B cell (primary cell): ENCODE measurements around the gene LRRC4C. TPM values are rescaled to one million over a fixed set of nuclear protein-coding genes. Genes with fewer than 3 reads are reported as not detected.

Experiments
- ATAC-seq: fragments of 200-7000 bp; cut with Tn5 transposase; one replicate; pipeline ENCODE4 v1.10.0; 2021; ENCODE audit warnings: low read depth, mild to moderate bottlenecking, moderate number of reproducible peaks, moderate library complexity
- CTCF ChIA-PET: fragments of 350-600 bp; sonication (Branson Sonifier 250); formaldehyde crosslinking; loops from one replicate; lab custom pipeline; 2021; ENCODE audit warnings: antibody characterized with exemption, inconsistent platforms; lab: Charles Lee
- POLR2A ChIA-PET: fragments of 350-600 bp; sonication (Branson Sonifier 250); formaldehyde crosslinking; loops from one replicate; lab custom pipeline; 2021; ENCODE audit warnings: antibody characterized with exemption; lab: Charles Lee
- DNase-seq: peaks from one replicate; pipeline ENCODE4 v3.0.0; 2013
- H2AFZ ChIP-seq: 2 replicates; pipeline ENCODE4 v1.6.1; 2012; ENCODE audit warnings: mild to moderate bottlenecking, low read depth, low read length; ENCODE audit not compliant: insufficient read depth, poor library complexity, severe bottlenecking
- H3K27ac ChIP-seq, 2 donors: 1 replicate in 1 of 2; 2 replicates in 1 of 2; pipeline ENCODE4 v1.5.1; 2012 to 2013; ENCODE audit warnings: low read length in 2 of 2, mild to moderate bottlenecking in 2 of 2, moderate library complexity in 1 of 2
- H3K27me3 ChIP-seq, 4 experiments: fragments of 200-600 bp in 1 of 4; sonication (generic) in 1 of 4; replicated peaks in 1 of 4; 1 replicate in 2 of 4; 2 replicates in 2 of 4; pipeline versions ENCODE4 v1.6.1 to v1.7.0; 2013 to 2016; ENCODE audit warnings: low read length in 3 of 4, mild to moderate bottlenecking in 2 of 4, mixed read lengths in 1 of 4, moderate library complexity in 1 of 4; ENCODE audit not compliant: insufficient read depth in 4 of 4, control insufficient read depth in 3 of 4; ENCODE audit errors: control extremely low read depth in 1 of 4
- H3K36me3 ChIP-seq, 2 experiments: replicated peaks in 1 of 2; 1 replicate in 1 of 2; 2 replicates in 1 of 2; pipeline versions ENCODE4 v1.6.1 to v1.7.1; 2013; ENCODE audit warnings: low read length in 1 of 2; ENCODE audit not compliant: insufficient read depth in 2 of 2, control insufficient read depth in 1 of 2; ENCODE audit errors: control extremely low read depth in 1 of 2, extremely low read depth in 1 of 2
- H3K4me1 ChIP-seq, 2 donors: fragments of 200-600 bp in 1 of 2; sonication (generic) in 1 of 2; 1 replicate in 1 of 2; 2 replicates in 1 of 2; pipeline versions ENCODE4 v1.5.1 to v1.6.1; 2013 to 2017; ENCODE audit warnings: low read length in 2 of 2; ENCODE audit not compliant: control insufficient read depth in 2 of 2, insufficient read depth in 2 of 2
- H3K4me2 ChIP-seq: replicated peaks from 2 replicates; pipeline ENCODE3; 2012; ENCODE audit warnings: mild to moderate bottlenecking, low read depth, low read length; ENCODE audit not compliant: poor library complexity, severe bottlenecking
- H3K4me3 ChIP-seq, 5 experiments: fragments of 200-600 bp in 1 of 5; sonication (generic) in 1 of 5; 1 replicate in 3 of 5; 2 replicates in 2 of 5; pipeline versions ENCODE4 v1.5.1 to v1.7.0; 2011 to 2016; ENCODE audit warnings: low read length in 4 of 5, mild to moderate bottlenecking in 4 of 5, low read depth in 2 of 5, control low read depth in 1 of 5, moderate library complexity in 1 of 5; ENCODE audit not compliant: insufficient read depth in 1 of 5; ENCODE audit errors: control extremely low read depth in 1 of 5, extremely low read depth in 1 of 5
- H3K79me2 ChIP-seq: fragments of 200-600 bp; sonication (generic); one replicate; pipeline ENCODE4 v1.6.0; 2016; ENCODE audit warnings: low read length; ENCODE audit not compliant: control insufficient read depth, insufficient read depth
- H3K9ac ChIP-seq: fragments of 200-600 bp; sonication (generic); 2 replicates; pipeline ENCODE4 v1.6.1; 2017; ENCODE audit warnings: mild to moderate bottlenecking, low read length, moderate library complexity
- H3K9me3 ChIP-seq, 3 donors: one replicate each; pipeline versions ENCODE4 v1.6.1 to v1.7.1; 2013; ENCODE audit warnings: low read length in 2 of 3; ENCODE audit not compliant: control insufficient read depth in 2 of 3, insufficient read depth in 1 of 3; ENCODE audit errors: control extremely low read depth in 1 of 3
- H4K20me1 ChIP-seq: 2 replicates; pipeline ENCODE4 v1.6.0; 2012; ENCODE audit warnings: mild to moderate bottlenecking, low read length; ENCODE audit not compliant: insufficient read depth, control insufficient read depth, poor library complexity, severe bottlenecking
- H3K27ac Mint-ChIP-seq: one replicate; pipeline ENCODE4 v1.8.0; 2021; ENCODE audit warnings: mixed read lengths
- H3K27me3 Mint-ChIP-seq: one replicate; pipeline ENCODE4 v1.8.0; 2021; ENCODE audit warnings: mixed read lengths
- H3K4me1 Mint-ChIP-seq: one replicate; pipeline ENCODE4 v1.8.0; 2021; ENCODE audit warnings: mixed read lengths
- H3K4me3 Mint-ChIP-seq: one replicate; pipeline ENCODE4 v1.8.0; 2021; ENCODE audit warnings: mixed read lengths
- H3K9me3 Mint-ChIP-seq: one replicate; pipeline ENCODE4 v1.8.0; 2022; ENCODE audit warnings: mixed read lengths; ENCODE audit not compliant: insufficient read depth
- EZH2 ChIP-seq: IDR thresholded peaks from 2 replicates; pipeline ENCODE4 v1.6.1; 2012; ENCODE audit warnings: borderline replicate concordance, low read depth, mild to moderate bottlenecking, moderate library complexity, low read length; ENCODE audit not compliant: insufficient read depth, poor library complexity, severe bottlenecking
- WGBS: methylation state at CpG from one replicate; pipeline ENCODE4 v1.1.5; 2013; ENCODE audit warnings: missing lambda C conversion rate; ENCODE audit not compliant: insufficient coverage; 5-methylcytosine and 5-hydroxymethylcytosine counted together
- intact Hi-C: fragments of 100-400 bp; cut with micrococcal nuclease; formaldehyde crosslinking; loops from one replicate; pipeline ENCODE4 v1.10.0; 2022
- polyA plus RNA-seq: library from polyadenylated mRNA; depleted of rRNA; stranded (reverse); fragments of >200 nt; gene quantifications from 2 replicates; pipeline ENCODE4 v1.2.3, GENCODE V29; 2012
- total RNA-seq, 2 donors: library from RNA; stranded (reverse); fragments of 120-200 nt in 1 of 2; gene quantifications; 1 replicate in 1 of 2; 2 replicates in 1 of 2; pipeline versions ENCODE4 v1.2.3 to v1.2.4, GENCODE V29; 2013 to 2022
- TF ChIP-seq, protein P1 (sequence below): fragments of 200-600 bp; IDR thresholded peaks from one replicate; pipeline ENCODE4 v1.8.0; 2022; ENCODE audit warnings: antibody characterized with exemption, mild to moderate bottlenecking

LRRC4C gene
- total and polyA plus RNA-seq, 2 donors (not counting 1 experiment from before 2014, with no cell fraction given): 0.57 TPM; not detected in 1

DNA sequence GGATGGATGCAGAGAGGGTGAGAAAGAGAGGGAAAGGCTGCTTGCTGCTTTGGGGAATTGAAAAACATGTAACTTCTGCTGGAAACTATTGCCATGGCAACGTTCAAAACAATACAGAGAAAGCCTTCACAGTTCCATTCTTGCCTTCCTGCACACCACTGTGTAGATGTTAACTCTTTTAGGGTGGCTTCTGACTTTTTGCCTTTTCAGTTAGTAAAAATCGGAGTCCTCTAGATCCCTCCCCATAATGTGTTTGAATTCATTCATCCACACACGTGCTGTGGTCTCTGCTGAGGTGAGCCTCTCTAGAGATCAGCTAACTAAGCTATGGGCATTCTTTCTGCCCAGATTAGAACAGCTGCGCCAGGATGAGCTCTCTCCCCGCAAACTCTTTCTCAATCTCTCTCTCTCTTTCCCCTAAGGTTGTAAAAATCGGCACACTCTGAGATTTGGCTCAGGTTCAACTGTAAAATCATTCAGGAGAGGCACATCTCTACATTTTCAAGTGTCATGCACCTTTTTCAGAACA is 1178.3 kb downstream of the LRRC4C start:
- Histone ChIP-seq H2AFZ (no peak overlapping the region), H3K27ac (no peak overlapping the region), H4K20me1 (no peaks in the 10 kb centered on the region), H3K79me2 (no peaks in the 10 kb centered on the region), H3K9ac (no peak overlapping the region), H3K4me2 (no peak overlapping the region), H3K4me1 (no peaks in the 10 kb centered on the region), H3K4me3 (no peak overlapping the region), H3K36me3 (no peaks in the 10 kb centered on the region), H3K27me3 (no peaks in the 10 kb centered on the region), H3K9me3 (no peaks in the 10 kb centered on the region)
- intact Hi-C loops: no loop called here
- TF ChIP-seq, protein P1, sequence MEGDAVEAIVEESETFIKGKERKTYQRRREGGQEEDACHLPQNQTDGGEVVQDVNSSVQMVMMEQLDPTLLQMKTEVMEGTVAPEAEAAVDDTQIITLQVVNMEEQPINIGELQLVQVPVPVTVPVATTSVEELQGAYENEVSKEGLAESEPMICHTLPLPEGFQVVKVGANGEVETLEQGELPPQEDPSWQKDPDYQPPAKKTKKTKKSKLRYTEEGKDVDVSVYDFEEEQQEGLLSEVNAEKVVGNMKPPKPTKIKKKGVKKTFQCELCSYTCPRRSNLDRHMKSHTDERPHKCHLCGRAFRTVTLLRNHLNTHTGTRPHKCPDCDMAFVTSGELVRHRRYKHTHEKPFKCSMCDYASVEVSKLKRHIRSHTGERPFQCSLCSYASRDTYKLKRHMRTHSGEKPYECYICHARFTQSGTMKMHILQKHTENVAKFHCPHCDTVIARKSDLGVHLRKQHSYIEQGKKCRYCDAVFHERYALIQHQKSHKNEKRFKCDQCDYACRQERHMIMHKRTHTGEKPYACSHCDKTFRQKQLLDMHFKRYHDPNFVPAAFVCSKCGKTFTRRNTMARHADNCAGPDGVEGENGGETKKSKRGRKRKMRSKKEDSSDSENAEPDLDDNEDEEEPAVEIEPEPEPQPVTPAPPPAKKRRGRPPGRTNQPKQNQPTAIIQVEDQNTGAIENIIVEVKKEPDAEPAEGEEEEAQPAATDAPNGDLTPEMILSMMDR: no peak
- no peak for TF ChIP-seq EZH2
- H3K9me3 Mint-ChIP-seq: no peaks in the 10 kb centered on the region
- DNase-seq: no peak
- 58% methylated on average over 4 of the region's 6 CpGs for WGBS
- H3K27me3 Mint-ChIP-seq: no peaks in the 10 kb centered on the region
- H3K4me1 Mint-ChIP-seq: no peaks in the 10 kb centered on the region
- H3K27ac Mint-ChIP-seq: no peak overlapping the region
- CTCF ChIA-PET: interaction anchor here (0.6 kb wide), 1 partner anchor 145 kb away, joined by 3 read pairs; no protein-coding TSS in a partner anchor
- no peak overlapping the region for H3K4me3 Mint-ChIP-seq
- ATAC-seq: no peak
- POLR2A ChIA-PET: no interaction called here

DNA sequence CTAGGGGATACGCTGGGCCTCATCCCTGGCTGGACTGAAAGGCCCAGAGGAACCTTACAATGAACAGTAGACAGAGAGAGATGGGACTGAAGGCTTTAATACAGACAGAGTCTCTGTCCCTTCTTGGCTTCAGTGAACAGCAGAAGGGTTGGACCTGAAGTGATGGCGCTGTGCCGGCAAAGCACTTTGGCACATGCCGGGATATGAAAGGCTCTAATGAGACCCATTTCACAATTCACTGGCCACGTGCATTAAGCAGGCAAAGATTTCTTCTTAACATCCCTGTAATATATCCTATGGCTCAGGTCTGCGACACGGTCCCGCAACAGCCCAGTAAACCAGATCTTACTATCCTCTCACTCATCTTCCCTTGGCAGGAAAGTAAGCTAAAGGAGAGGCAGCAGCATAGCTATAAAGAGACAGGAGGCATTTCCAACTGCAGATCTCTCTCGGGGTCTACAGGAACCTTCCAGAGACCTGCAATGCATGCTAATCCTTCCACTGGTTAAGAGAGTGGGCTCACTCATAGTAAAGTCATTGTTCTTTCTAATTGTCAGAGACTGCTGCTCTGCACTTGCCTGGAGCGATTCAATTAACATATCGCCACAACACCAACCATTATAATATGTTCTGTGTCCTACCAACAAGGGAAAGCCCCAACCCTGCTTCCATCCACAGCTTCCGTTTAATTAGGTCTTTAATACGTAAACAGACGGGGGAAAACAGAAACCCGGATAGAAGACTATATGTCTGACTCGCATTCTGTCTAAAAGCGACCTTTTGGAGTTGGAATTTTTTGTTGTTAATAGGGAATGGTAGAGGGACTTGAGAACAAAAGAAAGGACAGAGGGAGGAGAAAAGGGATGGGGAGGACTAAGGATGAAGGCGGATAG is 1179.0 kb downstream of the LRRC4C start:
- no peaks in the 10 kb centered on the region for H3K9me3 ChIP-seq
- Mint-ChIP-seq H3K4me1 (no peaks in the 10 kb centered on the region), H3K4me3 (no peak overlapping the region), H3K27ac (no peak overlapping the region), H3K9me3 (no peaks in the 10 kb centered on the region), H3K27me3 (no peaks in the 10 kb centered on the region)
- H3K36me3 ChIP-seq: no peaks in the 10 kb centered on the region
- intact Hi-C loops: no loop called here
- H3K4me3 ChIP-seq: no peak overlapping the region
- POLR2A ChIA-PET: no interaction called here
- CTCF ChIA-PET: no interaction called here
- no peaks in the 10 kb centered on the region for H3K4me1 ChIP-seq
- no peaks in the 10 kb centered on the region for H3K27me3 ChIP-seq
- no peaks in the 10 kb centered on the region for H4K20me1 ChIP-seq
- no peak overlapping the region for H2AFZ ChIP-seq
- no peak overlapping the region for H3K4me2 ChIP-seq
- no peak for DNase-seq
- H3K9ac ChIP-seq: no peak overlapping the region
- H3K27ac ChIP-seq: no peak overlapping the region
- no peak for ATAC-seq
- WGBS: 88% methylated on average over 15 of the region's 18 CpGs
- no peak for TF ChIP-seq EZH2
- TF ChIP-seq, protein P1: no peak
- H3K79me2 ChIP-seq: no peaks in the 10 kb centered on the region
